ENCODE data around the gene PLPPR5.

Gene PLPPR5

GRCh38 chr1:98991127-98992012 lies 13.3 kb downstream of the PLPPR5 start:
- Histone ChIP-seq H2BK120ac (ENCODE audit: low read depth, low read length) (no peak overlapping the region), H2BK5ac (ENCODE audit: low read depth, low read length, poor library complexity, severe bottlenecking) (peak overlapping the region; percentile 3), H3K18ac (ENCODE audit: low read depth in 1 of 2, low read length in 2 of 2) (no peak overlapping the region), H3K4me2 (ENCODE audit: low read length, poor library complexity, severe bottlenecking) (no peak overlapping the region), H3K9me3 (ENCODE audit: control insufficient read depth, low read length) (no peaks in the 10 kb centered on the region), H2BK12ac (ENCODE audit: low read length in 2 of 2) (no peak overlapping the region), H3K36me3 (ENCODE audit: control insufficient read depth in 1 of 2, insufficient read depth in 2 of 2, low read depth in 1 of 2, low read length in 2 of 2) (no peaks in the 10 kb centered on the region), H3K4ac (ENCODE audit: low read depth in 1 of 2, low read length in 2 of 2) (no peak overlapping the region), H4K8ac (ENCODE audit: low read length) (no peak overlapping the region), H3K4me1 (ENCODE audit: control insufficient read depth, insufficient read depth, low read depth, low read length) (peaks cover 2% of the 10 kb centered on the region), H3K27me3 (ENCODE audit: control insufficient read depth in 1 of 2, insufficient read depth in 1 of 2, low read length in 2 of 2) (no peaks in the 10 kb centered on the region), H3K9ac (ENCODE audit: low read length) (peak overlapping the region; percentile 7), H3K79me1 (replicated peaks; ENCODE audit: low read length, poor library complexity, severe bottlenecking) (peaks cover 3% of the 10 kb centered on the region), H3K27ac (ENCODE audit: low read length, poor library complexity, severe bottlenecking) (peak overlapping the region; percentile 88), H4K91ac (ENCODE audit: low read length) (no peak overlapping the region), H2AK5ac (ENCODE audit: low read length, severe bottlenecking) (no peak overlapping the region), H2AFZ (ENCODE audit: low read depth, low read length) (no peak overlapping the region), H3K14ac (ENCODE audit: low read length in 2 of 2) (no peak overlapping the region), H3K23ac (ENCODE audit: low read length in 2 of 2) (no peak overlapping the region), H2BK15ac (ENCODE audit: low read depth, poor library complexity, severe bottlenecking) (no peak overlapping the region), H3K4me3 (ENCODE audit: insufficient read depth in 1 of 2, low read depth in 1 of 2, low read length in 2 of 2) (no peak overlapping the region)
- DNase-seq, result peak; percentile 84
- WGBS, result 26% methylated on average over 4 of the region's 4 CpGs

GRCh38 chr1:98989556-98989907 lies 15.1 kb downstream of the PLPPR5 start:
- H3K18ac ChIP-seq (ENCODE audit: low read depth in 1 of 2, low read length in 2 of 2), result no peak overlapping the region
- H3K14ac ChIP-seq (ENCODE audit: low read length in 2 of 2), result no peak overlapping the region
- H3K4me2 ChIP-seq (ENCODE audit: low read length, poor library complexity, severe bottlenecking), result no peak overlapping the region
- no peak overlapping the region for H3K23ac ChIP-seq (ENCODE audit: low read length in 2 of 2)
- no peak for DNase-seq
- H2AFZ ChIP-seq (ENCODE audit: low read depth, low read length), result no peak overlapping the region
- H3K27me3 ChIP-seq (ENCODE audit: control insufficient read depth in 1 of 2, insufficient read depth in 1 of 2, low read length in 2 of 2), result no peaks in the 10 kb centered on the region
- H2BK12ac ChIP-seq (ENCODE audit: low read length in 2 of 2), result no peak overlapping the region
- no peak overlapping the region for H4K91ac ChIP-seq (ENCODE audit: low read length)
- no peak overlapping the region for H3K9ac ChIP-seq (ENCODE audit: low read length)
- no peak overlapping the region for H4K8ac ChIP-seq (ENCODE audit: low read length)
- H3K79me1 ChIP-seq (replicated peaks; ENCODE audit: low read length, poor library complexity, severe bottlenecking), result no peaks in the 10 kb centered on the region
- H2BK15ac ChIP-seq (ENCODE audit: low read depth, poor library complexity, severe bottlenecking), result no peak overlapping the region
- peaks cover 2% of the 10 kb centered on the region for H3K9me3 ChIP-seq (ENCODE audit: control insufficient read depth, low read length)
- H3K27ac ChIP-seq (ENCODE audit: low read length, poor library complexity, severe bottlenecking), result peak overlapping the region; percentile 98
- no peaks in the 10 kb centered on the region for H3K36me3 ChIP-seq (ENCODE audit: control insufficient read depth in 1 of 2, insufficient read depth in 2 of 2, low read depth in 1 of 2, low read length in 2 of 2)
- no peak overlapping the region for H3K4me3 ChIP-seq (ENCODE audit: insufficient read depth in 1 of 2, low read depth in 1 of 2, low read length in 2 of 2)
- peak overlapping the region; percentile 94 for H2BK5ac ChIP-seq (ENCODE audit: low read depth, low read length, poor library complexity, severe bottlenecking)
- no peak overlapping the region for H2BK120ac ChIP-seq (ENCODE audit: low read depth, low read length)
- no peak overlapping the region for H3K4ac ChIP-seq (ENCODE audit: low read depth in 1 of 2, low read length in 2 of 2)
- H2AK5ac ChIP-seq (ENCODE audit: low read length, severe bottlenecking), result peak overlapping the region; percentile 37
- 71% methylated on average over 1 of the region's 1 CpG for WGBS
- H3K4me1 ChIP-seq (ENCODE audit: control insufficient read depth, insufficient read depth, low read depth, low read length), result peaks cover 2% of the 10 kb centered on the region

GRCh38 chr1:98988904-98989555 lies 15.6 kb downstream of the PLPPR5 start:
- Histone ChIP-seq H3K27me3 (ENCODE audit: control insufficient read depth in 1 of 2, insufficient read depth in 1 of 2, low read length in 2 of 2) (no peaks in the 10 kb centered on the region), H2AK5ac (ENCODE audit: low read length, severe bottlenecking) (no peak overlapping the region), H2BK120ac (ENCODE audit: low read depth, low read length) (no peak overlapping the region), H3K14ac (ENCODE audit: low read length in 2 of 2) (no peak overlapping the region), H3K9me3 (ENCODE audit: control insufficient read depth, low read length) (peaks cover 6% of the 10 kb centered on the region), H3K23ac (ENCODE audit: low read length in 2 of 2) (no peak overlapping the region), H3K18ac (ENCODE audit: low read depth in 1 of 2, low read length in 2 of 2) (no peak overlapping the region), H2AFZ (ENCODE audit: low read depth, low read length) (no peak overlapping the region), H3K36me3 (ENCODE audit: control insufficient read depth in 1 of 2, insufficient read depth in 2 of 2, low read depth in 1 of 2, low read length in 2 of 2) (no peaks in the 10 kb centered on the region), H3K9ac (ENCODE audit: low read length) (no peak overlapping the region), H3K4me3 (ENCODE audit: insufficient read depth in 1 of 2, low read depth in 1 of 2, low read length in 2 of 2) (no peak overlapping the region), H3K27ac (ENCODE audit: low read length, poor library complexity, severe bottlenecking) (peak overlapping the region; percentile 98), H2BK12ac (ENCODE audit: low read length in 2 of 2) (no peak overlapping the region), H3K4me2 (ENCODE audit: low read length, poor library complexity, severe bottlenecking) (no peak overlapping the region), H3K4me1 (ENCODE audit: control insufficient read depth, insufficient read depth, low read depth, low read length) (peaks cover 2% of the 10 kb centered on the region), H4K8ac (ENCODE audit: low read length) (no peak overlapping the region), H3K79me1 (replicated peaks; ENCODE audit: low read length, poor library complexity, severe bottlenecking) (no peaks in the 10 kb centered on the region), H4K91ac (ENCODE audit: low read length) (no peak overlapping the region), H2BK15ac (ENCODE audit: low read depth, poor library complexity, severe bottlenecking) (no peak overlapping the region), H2BK5ac (ENCODE audit: low read depth, low read length, poor library complexity, severe bottlenecking) (peak overlapping the region; percentile 94), H3K4ac (ENCODE audit: low read depth in 1 of 2, low read length in 2 of 2) (no peak overlapping the region)
- no peak for DNase-seq
- 57% methylated on average over 1 of the region's 2 CpGs for WGBS

GRCh38 chr1:98985687-98986086 lies 19.0 kb downstream of the PLPPR5 start:
- H3K4ac ChIP-seq (ENCODE audit: low read depth in 1 of 2, low read length in 2 of 2), result no peak overlapping the region
- no peak overlapping the region for H2BK12ac ChIP-seq (ENCODE audit: low read length in 2 of 2)
- H3K18ac ChIP-seq (ENCODE audit: low read depth in 1 of 2, low read length in 2 of 2), result no peak overlapping the region
- no peak overlapping the region for H3K14ac ChIP-seq (ENCODE audit: low read length in 2 of 2)
- no peak overlapping the region for H3K9ac ChIP-seq (ENCODE audit: low read length)
- peaks cover 9% of the 10 kb centered on the region for H3K9me3 ChIP-seq (ENCODE audit: control insufficient read depth, low read length)
- no peaks in the 10 kb centered on the region for H3K36me3 ChIP-seq (ENCODE audit: control insufficient read depth in 1 of 2, insufficient read depth in 2 of 2, low read depth in 1 of 2, low read length in 2 of 2)
- H4K91ac ChIP-seq (ENCODE audit: low read length), result no peak overlapping the region
- H3K4me2 ChIP-seq (ENCODE audit: low read length, poor library complexity, severe bottlenecking), result no peak overlapping the region
- H2BK15ac ChIP-seq (ENCODE audit: low read depth, poor library complexity, severe bottlenecking), result no peak overlapping the region
- H4K8ac ChIP-seq (ENCODE audit: low read length), result no peak overlapping the region
- DNase-seq, result no peak
- H3K4me1 ChIP-seq (ENCODE audit: control insufficient read depth, insufficient read depth, low read depth, low read length), result peaks cover 2% of the 10 kb centered on the region
- no peak overlapping the region for H2BK120ac ChIP-seq (ENCODE audit: low read depth, low read length)
- H3K27ac ChIP-seq (ENCODE audit: low read length, poor library complexity, severe bottlenecking), result no peak overlapping the region
- no peak overlapping the region for H2AK5ac ChIP-seq (ENCODE audit: low read length, severe bottlenecking)
- H3K79me1 ChIP-seq (replicated peaks; ENCODE audit: low read length, poor library complexity, severe bottlenecking), result no peaks in the 10 kb centered on the region
- H3K4me3 ChIP-seq (ENCODE audit: insufficient read depth in 1 of 2, low read depth in 1 of 2, low read length in 2 of 2), result no peak overlapping the region
- no peaks in the 10 kb centered on the region for H3K27me3 ChIP-seq (ENCODE audit: control insufficient read depth in 1 of 2, insufficient read depth in 1 of 2, low read length in 2 of 2)
- H2BK5ac ChIP-seq (ENCODE audit: low read depth, low read length, poor library complexity, severe bottlenecking), result no peak overlapping the region
- WGBS, result 89% methylated on average over 1 of the region's 2 CpGs
- H3K23ac ChIP-seq (ENCODE audit: low read length in 2 of 2), result no peak overlapping the region
- no peak overlapping the region for H2AFZ ChIP-seq (ENCODE audit: low read depth, low read length)

All from mesenchymal stem cell (in vitro differentiated cells and primary cell).